Esophagus muscularis mucosa (tissue), 4 donors: Measurements from ENCODE around the gene SF3A2.

Experiments
- CTCF ChIP-seq, 3 experiments: fragments of 200-600 bp in 2 of 3; fragments of 450-650 bp in 1 of 3; sonication (generic) in 2 of 3; IDR thresholded peaks; one replicate each; pipeline ENCODE4 v1.5.1; 2017 to 2019; ENCODE audit warnings: antibody characterized with exemption in 3 of 3, mild to moderate bottlenecking in 2 of 3, moderate library complexity in 1 of 3
- EP300 ChIP-seq: sonication (generic); formaldehyde crosslinking; IDR thresholded peaks from one replicate; pipeline ENCODE4 v1.6.1; 2017; ENCODE audit warnings: antibody characterized with exemption
- POLR2A ChIP-seq: fragments of 450-650 bp; IDR thresholded peaks from one replicate; pipeline ENCODE4 v1.6.1; 2017; ENCODE audit warnings: antibody characterized with exemption, moderate library complexity, mild to moderate bottlenecking, low read depth
- POLR2AphosphoS5 ChIP-seq, 2 donors: sonication (generic); formaldehyde crosslinking; IDR thresholded peaks; one replicate each; pipeline ENCODE4 v1.6.1; 2017; ENCODE audit warnings: antibody characterized with exemption in 2 of 2

DNA sequence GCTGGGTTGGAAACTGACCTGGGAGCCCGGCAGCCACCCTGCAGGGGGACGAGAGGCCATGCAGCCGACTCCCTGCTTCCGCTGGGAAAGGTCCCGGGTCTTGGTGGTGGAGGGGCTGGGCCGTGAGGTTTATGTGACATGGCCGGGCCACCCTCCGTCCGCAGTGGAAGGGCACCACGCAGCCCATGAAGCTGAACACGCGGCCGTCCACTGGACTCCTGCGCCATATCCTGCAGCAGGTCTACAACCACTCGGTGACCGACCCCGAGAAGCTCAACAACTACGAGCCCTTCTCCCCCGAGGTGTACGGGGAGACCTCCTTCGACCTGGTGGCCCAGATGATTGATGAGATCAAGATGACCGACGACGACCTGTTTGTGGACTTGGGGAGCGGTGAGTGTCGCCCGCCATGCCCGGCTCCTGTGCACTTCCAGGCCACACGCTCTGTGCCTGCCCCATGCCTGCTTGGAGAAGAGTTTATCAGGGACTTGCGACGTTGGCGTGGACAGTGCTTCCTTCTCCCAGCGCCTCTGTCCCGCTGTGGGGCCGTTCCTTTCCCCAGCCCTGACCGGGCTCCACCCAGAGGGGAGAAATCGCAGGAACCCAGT, 45.7 kb upstream of the SF3A2 start:
- TF ChIP-seq CTCF (IDR thresholded peaks at IDR 0.05): no peak
- TF ChIP-seq POLR2A: no peak
- TF ChIP-seq EP300: no peak
- no peak for TF ChIP-seq POLR2AphosphoS5 (IDR thresholded peaks at IDR 0.05)
